PC-3 (cell line): ENCODE data around the gene NTM. TPM values are rescaled to one million over a fixed set of nuclear protein-coding genes. Genes with fewer than 3 reads are reported as not detected.

Experiments
- ATAC-seq: fragments of 200-7000 bp; cut with Tn5 transposase; 2 replicates; pipeline ENCODE4 v1.9.1; 2020; ENCODE audit warnings: mild to moderate bottlenecking, moderate library complexity
- BruUV-seq: library from RNA; stranded (reverse); fragments of 400-500 nt; replicated peaks from 2 replicates; lab custom pipeline; 2021; lab: Mats Ljungman, UMichigan
- CTCF ChIA-PET: fragments of 300-600 bp; sonication (Branson Sonifier 250); formaldehyde crosslinking; loops from one replicate; lab custom pipeline; 2022; ENCODE audit warnings: antibody characterized with exemption; lab: Charles Lee
- POLR2A ChIA-PET: fragments of 300-600 bp; sonication (Branson Sonifier 250); formaldehyde crosslinking; loops from one replicate; lab custom pipeline; 2022; ENCODE audit warnings: antibody characterized with exemption; ENCODE audit not compliant: unreplicated experiment; lab: Charles Lee
- DNase-seq: peaks from one replicate; pipeline ENCODE4 v3.0.0-alpha.2; 2015
- H2AFZ ChIP-seq: fragments of 300-600 bp; sonication (generic); 2 replicates; pipeline ENCODE4 v1.6.0; 2016; ENCODE audit warnings: antibody characterized with exemption, low read length
- H3F3A ChIP-seq: fragments of 300-600 bp; sonication (generic); one replicate; pipeline ENCODE4 v1.6.0; 2017; ENCODE audit warnings: antibody characterized with exemption, low read length, control low read depth, mild to moderate bottlenecking; ENCODE audit not compliant: unreplicated experiment
- H3K27ac ChIP-seq: fragments of 300-600 bp; sonication (generic); 2 replicates; pipeline ENCODE4 v1.5.1; 2016; ENCODE audit warnings: mild to moderate bottlenecking, low read length
- H3K27me3 ChIP-seq: fragments of 300-600 bp; sonication (generic); 2 replicates; pipeline ENCODE4 v1.6.1; 2016; ENCODE audit warnings: low read length, mixed read lengths
- H3K36me3 ChIP-seq: fragments of 300-600 bp; sonication (generic); 2 replicates; pipeline ENCODE4 v1.6.1; 2016; ENCODE audit warnings: low read depth, mixed run types, low read length, mixed read lengths
- H3K4me1 ChIP-seq: fragments of 300-600 bp; sonication (generic); 2 replicates; pipeline ENCODE4 v1.5.1; 2016; ENCODE audit warnings: low read length; ENCODE audit not compliant: insufficient read depth
- H3K4me2 ChIP-seq: fragments of 300-600 bp; sonication (generic); 2 replicates; pipeline ENCODE4 v1.6.0; 2016; ENCODE audit warnings: low read length
- H3K4me3 ChIP-seq: fragments of 300-600 bp; sonication (generic); 2 replicates; pipeline ENCODE4 v1.5.1; 2016; ENCODE audit warnings: mild to moderate bottlenecking, low read length, mixed read lengths
- H3K79me2 ChIP-seq: fragments of 300-600 bp; sonication (generic); 2 replicates; pipeline ENCODE4 v1.6.1; 2017; ENCODE audit warnings: low read length, mixed read lengths
- H3K9ac ChIP-seq: fragments of 300-600 bp; sonication (generic); 2 replicates; pipeline ENCODE4 v1.6.0; 2016; ENCODE audit warnings: mild to moderate bottlenecking, low read length
- H3K9me2 ChIP-seq: fragments of 300-600 bp; sonication (generic); replicated peaks from 2 replicates; pipeline ENCODE4 v1.6.1; 2016; ENCODE audit warnings: mixed run types, low read length, mixed read lengths
- H3K9me3 ChIP-seq: fragments of 300-600 bp; sonication (generic); 2 replicates; pipeline ENCODE4 v1.6.1; 2016; ENCODE audit warnings: low read length, mixed read lengths
- H4K20me1 ChIP-seq: fragments of 300-600 bp; sonication (generic); 2 replicates; pipeline ENCODE4 v1.6.1; 2016; ENCODE audit warnings: low read length, mixed read lengths
- CTCF ChIP-seq: fragments of 300-600 bp; sonication (generic); conservative IDR thresholded peaks from 2 replicates; pipeline ENCODE4 v1.5.1; 2017; ENCODE audit warnings: antibody characterized with exemption, low read depth, mild to moderate bottlenecking, low read length
- EZH2 ChIP-seq: fragments of 300-600 bp; sonication (generic); IDR thresholded peaks from one replicate; pipeline ENCODE4 v1.6.1; 2017; ENCODE audit warnings: antibody characterized with exemption, mild to moderate bottlenecking, low read length; ENCODE audit not compliant: unreplicated experiment
- EZH2phosphoT487 ChIP-seq: fragments of 300-600 bp; sonication (generic); IDR thresholded peaks from 2 replicates; pipeline ENCODE4 v1.6.1; 2018; ENCODE audit warnings: mild to moderate bottlenecking, antibody characterized with exemption, low read length, borderline replicate concordance
- intact Hi-C: fragments of 100-400 bp; cut with micrococcal nuclease; formaldehyde crosslinking; loops from 2 replicates; pipeline ENCODE4 v1.9.0; 2023
- total RNA-seq: library from RNA; depleted of rRNA; stranded (reverse); fragments of >200 nt; gene quantifications from 2 replicates; pipeline ENCODE4 v1.2.3, GENCODE V29; 2014

NTM gene
- total RNA-seq, 1 experiment from 2014 or later = not detected

- no peaks in the 10 kb centered on the region for H4K20me1 ChIP-seq
- H2AFZ ChIP-seq = no peak overlapping the region
- H3K9me3 ChIP-seq = no peaks in the 10 kb centered on the region
- ChIA-PET CTCF (no interaction called here), POLR2A (no interaction called here)
- no peaks in the 10 kb centered on the region for H3F3A ChIP-seq
- intact Hi-C loops = no loop called here
- DNase-seq = no peak
- H3K9ac ChIP-seq = no peak overlapping the region
- no peak for ATAC-seq
- H3K36me3 ChIP-seq = no peaks in the 10 kb centered on the region
- no TSS peak for BruUV-seq
- no peak overlapping the region for H3K4me3 ChIP-seq
- no peak overlapping the region for H3K4me2 ChIP-seq
- no peak overlapping the region for H3K27ac ChIP-seq
- H3K27me3 ChIP-seq = peaks cover 72% of the 10 kb centered on the region
- H3K9me2 ChIP-seq = no peaks in the 10 kb centered on the region
- no peaks in the 10 kb centered on the region for H3K4me1 ChIP-seq
- H3K79me2 ChIP-seq = no peaks in the 10 kb centered on the region
- no peak for TF ChIP-seq CTCF
- no peak for TF ChIP-seq EZH2
- TF ChIP-seq EZH2phosphoT487 = no peak
These were observed 165.7 kb downstream of the NTM start for GRCh38 chr11:131536159-131536558.

GRCh38 chr11:131537196-131537595, 166.8 kb downstream of the NTM start:
- Histone ChIP-seq H3K9me2 (no peaks in the 10 kb centered on the region), H3K4me3 (no peak overlapping the region), H3K27me3 (peaks cover 62% of the 10 kb centered on the region; the same call in 1 of the 2 replicates), H3K4me2 (no peak overlapping the region), H3F3A (no peaks in the 10 kb centered on the region), H3K79me2 (no peaks in the 10 kb centered on the region), H3K9me3 (no peaks in the 10 kb centered on the region), H2AFZ (no peak overlapping the region), H3K27ac (no peak overlapping the region), H4K20me1 (no peaks in the 10 kb centered on the region), H3K4me1 (no peaks in the 10 kb centered on the region), H3K36me3 (no peaks in the 10 kb centered on the region), H3K9ac (no peak overlapping the region)
- no peak for DNase-seq
- no peak for ATAC-seq
- POLR2A ChIA-PET = no interaction called here
- intact Hi-C loops = no loop called here
- TF ChIP-seq CTCF (no peak), EZH2phosphoT487 (no peak), EZH2 (no peak)
- CTCF ChIA-PET = no interaction called here
- no TSS peak for BruUV-seq

GRCh38 chr11:131537748-131538147, 167.3 kb downstream of the NTM start:
- ChIA-PET POLR2A (no interaction called here), CTCF (no interaction called here)
- DNase-seq (no peak), ATAC-seq (no peak)
- no peak overlapping the region for H3K9ac ChIP-seq
- H3F3A ChIP-seq = no peaks in the 10 kb centered on the region
- H3K4me1 ChIP-seq = no peaks in the 10 kb centered on the region
- H3K9me2 ChIP-seq = no peaks in the 10 kb centered on the region
- TF ChIP-seq EZH2phosphoT487 (no peak), CTCF (no peak), EZH2 (no peak)
- H3K27me3 ChIP-seq = peaks cover 56% of the 10 kb centered on the region; the same call in 1 of the 2 replicates
- H3K4me3 ChIP-seq = no peak overlapping the region
- no peak overlapping the region for H2AFZ ChIP-seq
- intact Hi-C loops = no loop called here
- no peaks in the 10 kb centered on the region for H3K9me3 ChIP-seq
- BruUV-seq = no TSS peak
- H4K20me1 ChIP-seq = no peaks in the 10 kb centered on the region
- no peaks in the 10 kb centered on the region for H3K79me2 ChIP-seq
- no peak overlapping the region for H3K4me2 ChIP-seq
- H3K36me3 ChIP-seq = no peaks in the 10 kb centered on the region
- no peak overlapping the region for H3K27ac ChIP-seq
